Esophagus squamous epithelium (tissue), 5 donors: ENCODE data around the gene CDC42BPG. TPM values are rescaled to one million over a fixed set of nuclear protein-coding genes. Genes with fewer than 3 reads are reported as not detected.
"Not testable (repeated sequence)": the region's sequence is repeated elsewhere in the genome, so short reads cannot be mapped to it uniquely, and the experiment has no call there.

Experiments
- DNase-seq: peaks from one replicate; lab custom pipeline; 2025; lab: John Stamatoyannopoulos, UW
- H3K27ac ChIP-seq, 4 donors: fragments of 200-600 bp; sonication (generic); one replicate each; pipeline ENCODE4 v1.5.1; 2016 to 2019; ENCODE audit warnings: mild to moderate bottlenecking in 1 of 4
- H3K27me3 ChIP-seq, 4 donors: fragments of 200-600 bp; sonication (generic); 1 replicate in 3 of 4; 2 replicates in 1 of 4; pipeline versions ENCODE4 v1.5.1 to v1.6.0; 2017 to 2021; ENCODE audit warnings: antibody characterized with exemption in 1 of 4
- H3K36me3 ChIP-seq, 3 donors: fragments of 200-600 bp; sonication (generic); one replicate each; pipeline ENCODE4 v1.5.1; 2016 to 2019
- H3K4me1 ChIP-seq, 3 donors: fragments of 200-600 bp; sonication (generic); one replicate each; pipeline ENCODE4 v1.5.1; 2017 to 2019
- H3K4me3 ChIP-seq, 4 donors: fragments of 200-600 bp; sonication (generic); 1 replicate in 3 of 4; 2 replicates in 1 of 4; pipeline ENCODE4 v1.5.1; 2016 to 2019; ENCODE audit warnings: mild to moderate bottlenecking in 2 of 4, moderate library complexity in 1 of 4
- H3K9me3 ChIP-seq, 3 donors: fragments of 200-600 bp; sonication (generic); one replicate each; pipeline ENCODE4 v1.5.1; 2016 to 2019
- CTCF ChIP-seq, 6 experiments: fragments of 450-650 bp in 4 of 6; fragments of 200-600 bp in 2 of 6; sonication (generic) in 2 of 6; IDR thresholded peaks; one replicate each; pipeline ENCODE4 v1.5.1; 2016 to 2019; ENCODE audit warnings: antibody characterized with exemption in 6 of 6, mild to moderate bottlenecking in 4 of 6, moderate library complexity in 4 of 6
- POLR2A ChIP-seq, 4 donors: fragments of 450-650 bp; IDR thresholded peaks; one replicate each; pipeline ENCODE4 v1.6.1; 2017; ENCODE audit warnings: antibody characterized with exemption in 4 of 4, mild to moderate bottlenecking in 4 of 4, moderate library complexity in 3 of 4
- WGBS, 2 donors: methylation state at CpG; one replicate each; pipeline ENCODE4 v1.1.5; 2018; 5-methylcytosine and 5-hydroxymethylcytosine counted together
- intact Hi-C: fragments of 100-400 bp; cut with DNase I; formaldehyde crosslinking; loops from one replicate; pipeline ENCODE4 v1.15.0; 2022
- total RNA-seq, 4 donors: library from RNA; depleted of rRNA; stranded (reverse); fragments of >200 nt; gene quantifications; one replicate each; pipeline ENCODE4 v1.1.0, GENCODE V29; 2016
- donor health status: DM: yes; HTN: yes; CAD: no.

CDC42BPG gene
- total RNA-seq, 4 donors from 2014 or later: 16.4 to 48.5 (median 25.0) TPM

- H3K36me3 ChIP-seq: peaks cover 0 to 9% (median 0%) of the 10 kb centered on the region in 3 donors
- WGBS, 2 donors: 71 to 79% methylated on average over 4 to 5 of the region's 6 CpGs
- peak overlapping the region; percentile 1 to 90 (median 8) for H3K27ac ChIP-seq
- H3K9me3 ChIP-seq: no peaks in the 10 kb centered on the region
- intact Hi-C loops: loop anchor here (5.0 kb wide), 1 partner anchor 44 kb away; no protein-coding TSS in a partner anchor
- peaks cover 29 to 91% (median 48%) of the 10 kb centered on the region in 3 donors for H3K4me1 ChIP-seq
- TF ChIP-seq POLR2A (IDR thresholded peaks at IDR 0.05): no peak
- TF ChIP-seq CTCF (IDR thresholded peaks at IDR 0.05): peak in 1 of 6 experiments; percentile 19
- no peaks in the 10 kb centered on the region for H3K27me3 ChIP-seq
- no peak for DNase-seq
- no peak overlapping the region for H3K4me3 ChIP-seq
These were observed 3.9 kb upstream of the CDC42BPG start for GRCh38 chr11:64848214-64848825.

GRCh38 chr11:64846998-64847666, 2.7 kb upstream of the CDC42BPG start:
- WGBS, 2 donors: 0 to 9% methylated on average over 3 to 9 of the region's 13 CpGs
- peaks cover 31 to 88% (median 38%) of the 10 kb centered on the region in 3 donors for H3K4me1 ChIP-seq
- TF ChIP-seq POLR2A (IDR thresholded peaks at IDR 0.05) (no peak), CTCF (IDR thresholded peaks at IDR 0.05) (peak; percentile 93 to 99 (median 97))
- no peaks in the 10 kb centered on the region for H3K9me3 ChIP-seq
- H3K27me3 ChIP-seq: no peaks in the 10 kb centered on the region
- H3K4me3 ChIP-seq: no peak overlapping the region
- DNase-seq: peak; percentile 46
- no peaks in the 10 kb centered on the region for H3K36me3 ChIP-seq
- peak overlapping the region in 2 of 4 donors; percentile 22 to 32 for H3K27ac ChIP-seq
- intact Hi-C loops: loop anchor here (5.0 kb wide), 1 partner anchor 45 kb away; no protein-coding TSS in a partner anchor

GRCh38 chr11:64845776-64846129, 1.3 kb upstream of the CDC42BPG start:
- H3K9me3 ChIP-seq, H3K27me3 ChIP-seq, H3K36me3 ChIP-seq, DNase-seq, H3K4me3 ChIP-seq: not testable (repeated sequence)
- H3K4me1 ChIP-seq: peaks cover 31 to 84% (median 34%) of the 10 kb centered on the region in 3 donors
- peak overlapping the region in 3 of 4 donors; percentile 94 to 96 (median 96) for H3K27ac ChIP-seq
- WGBS, 2 donors: 83 to 86% methylated on average over 8 of the region's 8 CpGs
- intact Hi-C loops: loop anchor here (5.0 kb wide), 1 partner anchor 47 kb away; no protein-coding TSS in a partner anchor

GRCh38 chr11:64845129-64845775, 799 bp upstream of the CDC42BPG start:
- H3K4me3 ChIP-seq: peak overlapping the region; percentile 47 to 72 (median 70)
- H3K4me1 ChIP-seq: peaks cover 29 to 80% (median 32%) of the 10 kb centered on the region in 3 donors
- TF ChIP-seq CTCF (IDR thresholded peaks at IDR 0.05) (no peak), POLR2A (IDR thresholded peaks at IDR 0.05) (no peak)
- intact Hi-C loops: loop anchor here (5.0 kb wide), 1 partner anchor 47 kb away; no protein-coding TSS in a partner anchor
- no peaks in the 10 kb centered on the region for H3K9me3 ChIP-seq
- peak overlapping the region; percentile 87 to 96 (median 95) for H3K27ac ChIP-seq
- DNase-seq: no peak
- 22 to 23% methylated on average over 4 of the region's 9 CpGs for WGBS, 2 donors
- peaks cover 0 to 9% (median 0%) of the 10 kb centered on the region in 3 donors for H3K36me3 ChIP-seq
- H3K27me3 ChIP-seq: no peaks in the 10 kb centered on the region

- peaks cover 17 to 68% (median 20%) of the 10 kb centered on the region in 3 donors for H3K4me1 ChIP-seq
- peaks cover 0 to 23% (median 9%) of the 10 kb centered on the region in 3 donors for H3K36me3 ChIP-seq
- H3K4me3 ChIP-seq: peak overlapping the region; percentile 47 to 72 (median 70)
- 24 to 29% methylated on average over 15 to 20 of the region's 27 CpGs for WGBS, 2 donors
- no peaks in the 10 kb centered on the region for H3K27me3 ChIP-seq
- DNase-seq: no peak
- peak overlapping the region; percentile 87 to 96 (median 95) for H3K27ac ChIP-seq
- intact Hi-C loops: no loop called here
- TF ChIP-seq CTCF (IDR thresholded peaks at IDR 0.05): no peak
- no peaks in the 10 kb centered on the region for H3K9me3 ChIP-seq
These were observed 645 bp downstream of the CDC42BPG start for GRCh38 chr11:64843686-64844329.
